ENCODE results near the gene SRSF4. TPM values are rescaled to one million over a fixed set of nuclear protein-coding genes. Genes with fewer than 3 reads are reported as not detected.

Gene SRSF4
- polyA plus RNA-seq, 3 donors = 115 to 141 (median 127) TPM

GRCh38 chr1:29100487-29100886 lies 81.2 kb downstream of the SRSF4 start:
- no peak for DNase-seq

GRCh38 chr1:29099286-29099685 lies 82.4 kb downstream of the SRSF4 start:
- DNase-seq = no peak

Other genes starting within 250 kb of the SRSF4 start
- gene TMEM200B, start 58.0 kb downstream of the SRSF4 start, polyA plus RNA-seq (ENCODE audit: insufficient read length in 3 of 3) = 10 to 100 TPM; 11.5 to 16.3 (median 15.8) TPM
- gene MECR, start 49.0 kb upstream of the SRSF4 start, polyA plus RNA-seq (ENCODE audit: insufficient read length in 3 of 3) = 10 to 100 TPM; 26.1 to 39.6 (median 32.1) TPM
- 10 to 100 TPM; 15.4 to 19.5 (median 15.7) TPM for gene PTPRU, start 54.6 kb upstream of the SRSF4 start, polyA plus RNA-seq (ENCODE audit: insufficient read length in 3 of 3)